ENCODE data around the gene DELE1. TPM values are rescaled to one million over a fixed set of nuclear protein-coding genes. Genes with fewer than 3 reads are reported as not detected.

The DELE1 gene
- total and polyA plus RNA-seq, 4 donors = 23.2 to 49.0 (median 40.3) TPM

- Histone ChIP-seq H3K27ac (ENCODE audit: low read depth in 1 of 2, low read length in 2 of 2) (no peak overlapping the region), H3K27me3 (ENCODE audit: control insufficient read depth in 4 of 4, insufficient read depth in 4 of 4, low read length in 3 of 4) (no peaks in the 10 kb centered on the region), H3K4me3 (ENCODE audit: low read depth in 1 of 3, low read length in 3 of 3) (no peak overlapping the region), H3K4me1 (ENCODE audit: control insufficient read depth in 4 of 4, insufficient read depth in 4 of 4, low read length in 3 of 4) (peaks cover 2 to 9% (median 6%) of the 10 kb centered on the region in 4 donors), H3K36me3 (ENCODE audit: control insufficient read depth in 4 of 4, insufficient read depth in 3 of 4, low read depth in 1 of 4, low read length in 3 of 4) (no peaks in the 10 kb centered on the region), H3K9ac (ENCODE audit: low read depth in 1 of 2, low read length in 2 of 2) (no peak overlapping the region), H3K9me3 (ENCODE audit: control insufficient read depth in 4 of 4, low read length in 3 of 4) (no peaks in the 10 kb centered on the region)
- no peak for DNase-seq (ENCODE audit: low spot score)
- no peak for TF ChIP-seq FOXA2 (IDR thresholded peaks at IDR 0.05)
- 53% methylated on average over 2 of the region's 2 CpGs for WGBS
These were observed 13.4 kb upstream of the DELE1 start for GRCh38 chr5:141910271-141910673.

DNA sequence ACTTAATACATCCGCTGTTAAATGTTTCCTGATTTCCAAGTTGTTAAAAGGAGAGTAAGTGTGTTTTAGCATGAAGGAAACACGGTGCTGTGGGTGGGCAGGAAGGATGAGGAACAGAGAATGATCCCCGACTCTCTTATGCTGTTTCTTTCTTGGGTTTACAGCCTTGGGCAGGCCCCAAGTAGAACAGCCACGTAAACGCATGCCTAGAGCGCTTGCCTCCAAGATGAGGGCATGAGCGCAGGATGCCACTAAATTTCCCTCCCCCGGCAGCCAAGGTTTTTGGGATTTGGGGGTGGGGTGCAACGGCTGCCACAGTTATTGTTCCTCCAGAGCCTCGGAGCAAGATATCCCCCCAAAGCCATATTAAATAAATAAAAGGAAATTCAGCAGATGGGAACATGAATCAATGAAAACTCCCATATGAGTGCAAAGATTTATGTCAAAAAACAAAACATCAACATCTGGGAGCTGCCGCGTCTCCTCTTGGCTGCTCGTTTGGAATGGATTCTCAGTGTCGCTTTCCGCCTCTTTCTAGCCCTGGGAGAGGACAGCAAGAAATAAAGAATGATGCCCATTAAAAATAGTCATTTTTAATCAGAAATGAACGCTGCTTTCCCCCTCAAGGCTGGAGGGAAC is 10.0 kb upstream of the DELE1 start:
- no peak for DNase-seq (ENCODE audit: low spot score)
- Histone ChIP-seq H3K9ac (ENCODE audit: low read depth in 1 of 2, low read length in 2 of 2) (no peak overlapping the region), H3K4me1 (ENCODE audit: control insufficient read depth in 4 of 4, insufficient read depth in 4 of 4, low read length in 3 of 4) (peaks cover 2 to 9% (median 6%) of the 10 kb centered on the region in 4 donors), H3K9me3 (ENCODE audit: control insufficient read depth in 4 of 4, low read length in 3 of 4) (no peaks in the 10 kb centered on the region), H3K36me3 (ENCODE audit: control insufficient read depth in 4 of 4, insufficient read depth in 3 of 4, low read depth in 1 of 4, low read length in 3 of 4) (no peaks in the 10 kb centered on the region), H3K4me3 (ENCODE audit: low read depth in 1 of 3, low read length in 3 of 3) (peak overlapping the region in 2 of 3 donors; percentile 52 to 55), H3K27me3 (ENCODE audit: control insufficient read depth in 4 of 4, insufficient read depth in 4 of 4, low read length in 3 of 4) (no peaks in the 10 kb centered on the region), H3K27ac (ENCODE audit: low read depth in 1 of 2, low read length in 2 of 2) (no peak overlapping the region)
- 34% methylated on average over 16 of the region's 16 CpGs for whole genome bisulfite sequencing
- TF ChIP-seq SP1 (IDR thresholded peaks at IDR 0.05) = no peak
- TF ChIP-seq, protein P1, sequence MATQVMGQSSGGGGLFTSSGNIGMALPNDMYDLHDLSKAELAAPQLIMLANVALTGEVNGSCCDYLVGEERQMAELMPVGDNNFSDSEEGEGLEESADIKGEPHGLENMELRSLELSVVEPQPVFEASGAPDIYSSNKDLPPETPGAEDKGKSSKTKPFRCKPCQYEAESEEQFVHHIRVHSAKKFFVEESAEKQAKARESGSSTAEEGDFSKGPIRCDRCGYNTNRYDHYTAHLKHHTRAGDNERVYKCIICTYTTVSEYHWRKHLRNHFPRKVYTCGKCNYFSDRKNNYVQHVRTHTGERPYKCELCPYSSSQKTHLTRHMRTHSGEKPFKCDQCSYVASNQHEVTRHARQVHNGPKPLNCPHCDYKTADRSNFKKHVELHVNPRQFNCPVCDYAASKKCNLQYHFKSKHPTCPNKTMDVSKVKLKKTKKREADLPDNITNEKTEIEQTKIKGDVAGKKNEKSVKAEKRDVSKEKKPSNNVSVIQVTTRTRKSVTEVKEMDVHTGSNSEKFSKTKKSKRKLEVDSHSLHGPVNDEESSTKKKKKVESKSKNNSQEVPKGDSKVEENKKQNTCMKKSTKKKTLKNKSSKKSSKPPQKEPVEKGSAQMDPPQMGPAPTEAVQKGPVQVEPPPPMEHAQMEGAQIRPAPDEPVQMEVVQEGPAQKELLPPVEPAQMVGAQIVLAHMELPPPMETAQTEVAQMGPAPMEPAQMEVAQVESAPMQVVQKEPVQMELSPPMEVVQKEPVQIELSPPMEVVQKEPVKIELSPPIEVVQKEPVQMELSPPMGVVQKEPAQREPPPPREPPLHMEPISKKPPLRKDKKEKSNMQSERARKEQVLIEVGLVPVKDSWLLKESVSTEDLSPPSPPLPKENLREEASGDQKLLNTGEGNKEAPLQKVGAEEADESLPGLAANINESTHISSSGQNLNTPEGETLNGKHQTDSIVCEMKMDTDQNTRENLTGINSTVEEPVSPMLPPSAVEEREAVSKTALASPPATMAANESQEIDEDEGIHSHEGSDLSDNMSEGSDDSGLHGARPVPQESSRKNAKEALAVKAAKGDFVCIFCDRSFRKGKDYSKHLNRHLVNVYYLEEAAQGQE (IDR thresholded peaks at IDR 0.05) = no peak
- TF ChIP-seq RAD21 (IDR thresholded peaks at IDR 0.05) = no peak
- no peak for TF ChIP-seq HNF4A (conservative IDR thresholded peaks at IDR 0.05)
- TF ChIP-seq ATF3 (IDR thresholded peaks at IDR 0.05) = no peak
- TF ChIP-seq EGR1 (IDR thresholded peaks at IDR 0.05; ENCODE audit: low read depth in 2 of 2) = no peak
- TF ChIP-seq JUND (IDR thresholded peaks at IDR 0.05) = no peak
- no peak for TF ChIP-seq MAX (IDR thresholded peaks at IDR 0.05)
- no peak for TF ChIP-seq YY1 (IDR thresholded peaks at IDR 0.05)
- TF ChIP-seq RXRA (IDR thresholded peaks at IDR 0.05) = no peak

GRCh38 chr5:141914199-141914743 is 9.4 kb upstream of the DELE1 start:
- Histone ChIP-seq H3K4me1 (ENCODE audit: control insufficient read depth in 4 of 4, insufficient read depth in 4 of 4, low read length in 3 of 4) (peaks cover 5 to 11% (median 7%) of the 10 kb centered on the region in 4 donors), H3K4me3 (ENCODE audit: low read depth in 1 of 3, low read length in 3 of 3) (peak overlapping the region in 2 of 3 donors; percentile 52 to 55), H3K9ac (ENCODE audit: low read depth in 1 of 2, low read length in 2 of 2) (no peak overlapping the region), H3K9me3 (ENCODE audit: control insufficient read depth in 4 of 4, low read length in 3 of 4) (no peaks in the 10 kb centered on the region), H3K27me3 (ENCODE audit: control insufficient read depth in 4 of 4, insufficient read depth in 4 of 4, low read length in 3 of 4) (no peaks in the 10 kb centered on the region), H3K36me3 (ENCODE audit: control insufficient read depth in 4 of 4, insufficient read depth in 3 of 4, low read depth in 1 of 4, low read length in 3 of 4) (no peaks in the 10 kb centered on the region), H3K27ac (ENCODE audit: low read depth in 1 of 2, low read length in 2 of 2) (no peak overlapping the region)
- peak; percentile 41 for DNase-seq (ENCODE audit: low spot score)
- TF ChIP-seq FOXA1 (IDR thresholded peaks at IDR 0.05) (no peak), EGR1 (IDR thresholded peaks at IDR 0.05; ENCODE audit: low read depth in 2 of 2) (no peak), NR2F2 (IDR thresholded peaks at IDR 0.05) (no peak), TAF1 (conservative IDR thresholded peaks at IDR 0.05) (no peak), JUND (IDR thresholded peaks at IDR 0.05) (no peak), YY1 (IDR thresholded peaks at IDR 0.05) (no peak), FOXA2 (IDR thresholded peaks at IDR 0.05) (no peak), SP1 (IDR thresholded peaks at IDR 0.05) (peak; percentile 7), RAD21 (IDR thresholded peaks at IDR 0.05) (peak; percentile 27 to 51)
- TF ChIP-seq, protein P1 (IDR thresholded peaks at IDR 0.05) = no peak
- TF ChIP-seq, protein P2, sequence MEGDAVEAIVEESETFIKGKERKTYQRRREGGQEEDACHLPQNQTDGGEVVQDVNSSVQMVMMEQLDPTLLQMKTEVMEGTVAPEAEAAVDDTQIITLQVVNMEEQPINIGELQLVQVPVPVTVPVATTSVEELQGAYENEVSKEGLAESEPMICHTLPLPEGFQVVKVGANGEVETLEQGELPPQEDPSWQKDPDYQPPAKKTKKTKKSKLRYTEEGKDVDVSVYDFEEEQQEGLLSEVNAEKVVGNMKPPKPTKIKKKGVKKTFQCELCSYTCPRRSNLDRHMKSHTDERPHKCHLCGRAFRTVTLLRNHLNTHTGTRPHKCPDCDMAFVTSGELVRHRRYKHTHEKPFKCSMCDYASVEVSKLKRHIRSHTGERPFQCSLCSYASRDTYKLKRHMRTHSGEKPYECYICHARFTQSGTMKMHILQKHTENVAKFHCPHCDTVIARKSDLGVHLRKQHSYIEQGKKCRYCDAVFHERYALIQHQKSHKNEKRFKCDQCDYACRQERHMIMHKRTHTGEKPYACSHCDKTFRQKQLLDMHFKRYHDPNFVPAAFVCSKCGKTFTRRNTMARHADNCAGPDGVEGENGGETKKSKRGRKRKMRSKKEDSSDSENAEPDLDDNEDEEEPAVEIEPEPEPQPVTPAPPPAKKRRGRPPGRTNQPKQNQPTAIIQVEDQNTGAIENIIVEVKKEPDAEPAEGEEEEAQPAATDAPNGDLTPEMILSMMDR (IDR thresholded peaks at IDR 0.05; ENCODE audit: low read depth, low read length, missing input control) = peak; percentile 10
- 11% methylated on average over 40 of the region's 40 CpGs for WGBS

Data from liver (tissue), 9 donors.